HCT116 (cell line): ENCODE measurements around the gene ZBTB42. TPM values are rescaled to one million over a fixed set of nuclear protein-coding genes. Genes with fewer than 3 reads are reported as not detected.
"Not testable (repeated sequence)": the region's sequence is repeated elsewhere in the genome, so short reads cannot be mapped to it uniquely, and the experiment has no call there.

ENCODE experiments used
- ATAC-seq: fragments of 200-7000 bp; cut with Tn5 transposase; 2 replicates; pipeline ENCODE4 v1.9.1; 2020; ENCODE audit warnings: mild to moderate bottlenecking, moderate library complexity
- BruUV-seq: library from RNA; stranded (reverse); fragments of 400-500 nt; replicated peaks from 2 replicates; lab custom pipeline; 2021; lab: Mats Ljungman, UMichigan
- CTCF ChIA-PET: fragments of 300-600 bp; sonication (Branson Sonifier 250); formaldehyde crosslinking; loops from one replicate; lab custom pipeline; 2021; ENCODE audit warnings: antibody characterized with exemption; lab: Charles Lee
- POLR2A ChIA-PET: fragments of 300-600, 350-600 bp; sonication (Branson Sonifier 250); formaldehyde crosslinking; loops from one replicate; lab custom pipeline; 2021; ENCODE audit warnings: antibody characterized with exemption; lab: Charles Lee
- RAD21 ChIA-PET, 2 experiments: fragments of 300-600 bp; sonication (Branson Sonifier 250); formaldehyde crosslinking; loops; one replicate each; lab custom pipeline; 2023; ENCODE audit warnings: low total read pairs in 2 of 2; ENCODE audit not compliant: uncharacterized antibody in 2 of 2, unreplicated experiment in 2 of 2, low non-redundant PET in 1 of 2; lab: Charles Lee
- DNase-seq: peaks from one replicate; pipeline ENCODE4 v3.0.0-alpha.2; 2010; ENCODE audit warnings: low read depth, low spot score
- H2AFZ ChIP-seq: fragments of 200-600 bp; shearing (Covaris generic), sonication (generic); 2 replicates; pipeline ENCODE4 v1.6.1; 2017; ENCODE audit warnings: low read depth, mixed run types, mixed read lengths, antibody characterized with exemption, low read length; ENCODE audit not compliant: poor library complexity, severe bottlenecking
- H3K27ac ChIP-seq: 2 replicates; pipeline ENCODE4 v1.5.1; 2012; ENCODE audit warnings: low read depth, low read length
- H3K27me3 ChIP-seq: fragments of 200-600 bp; sonication (generic); 2 replicates; pipeline ENCODE4 v1.6.1; 2016; ENCODE audit warnings: mixed run types, low read length, mixed read lengths; ENCODE audit not compliant: insufficient read depth
- H3K36me3 ChIP-seq, 2 experiments: fragments of 200-500 bp in 1 of 2; fragments of 200-600 bp in 1 of 2; sonication (Bioruptor generic) in 1 of 2; sonication (generic) in 1 of 2; 2 replicates each; pipeline versions ENCODE4 v1.5.1 to v1.6.1; 2014 to 2016; ENCODE audit warnings: low read length in 2 of 2, inconsistent platforms in 1 of 2, mixed read lengths in 1 of 2, mixed run types in 1 of 2; ENCODE audit not compliant: insufficient read depth in 2 of 2, control insufficient read depth in 1 of 2
- H3K4me1 ChIP-seq, 2 experiments: fragments of 200-600 bp in 1 of 2; sonication (generic) in 1 of 2; 2 replicates each; pipeline versions ENCODE4 v1.5.1 to v1.6.1; 2012 to 2017; ENCODE audit warnings: low read length in 2 of 2, inconsistent platforms in 1 of 2, mild to moderate bottlenecking in 1 of 2, mixed read lengths in 1 of 2, mixed run types in 1 of 2, moderate library complexity in 1 of 2; ENCODE audit not compliant: insufficient read depth in 2 of 2, control insufficient read depth in 1 of 2
- H3K4me2 ChIP-seq: fragments of 200-600 bp; sonication (generic); 2 replicates; pipeline ENCODE4 v1.6.1; 2017; ENCODE audit warnings: mixed run types, low read length, mixed read lengths
- H3K4me3 ChIP-seq, 2 experiments: fragments of 200-600 bp in 1 of 2; sonication (generic) in 1 of 2; replicated peaks in 1 of 2; 2 replicates each; pipeline ENCODE4 v1.5.1; 2011 to 2016; ENCODE audit warnings: low read length in 2 of 2, control low read depth in 1 of 2, low read depth in 1 of 2, mild to moderate bottlenecking in 1 of 2, mixed read lengths in 1 of 2, mixed run types in 1 of 2
- H3K79me2 ChIP-seq: fragments of 200-600 bp; sonication (generic); 2 replicates; pipeline ENCODE4 v1.6.1; 2017; ENCODE audit warnings: mild to moderate bottlenecking, mixed run types, low read length, moderate library complexity, mixed read lengths; ENCODE audit not compliant: insufficient read depth
- H3K9ac ChIP-seq: fragments of 200-600 bp; sonication (generic); 2 replicates; pipeline ENCODE4 v1.6.1; 2016; ENCODE audit warnings: low read length, mixed read lengths
- H3K9me2 ChIP-seq: fragments of 200-600 bp; sonication (generic), shearing (Covaris generic); 2 replicates; pipeline ENCODE4 v1.6.1; 2017; ENCODE audit warnings: mixed run types, mild to moderate bottlenecking, moderate library complexity; ENCODE audit not compliant: insufficient read depth
- H3K9me3 ChIP-seq, 2 experiments: fragments of 200-500 bp in 1 of 2; fragments of 200-600 bp in 1 of 2; sonication (Bioruptor generic) in 1 of 2; sonication (generic) in 1 of 2; 2 replicates each; pipeline ENCODE4 v1.6.1; 2014 to 2017; ENCODE audit warnings: low read length in 2 of 2, mixed read lengths in 2 of 2, inconsistent platforms in 1 of 2, low read depth in 1 of 2, mild to moderate bottlenecking in 1 of 2, mixed run types in 1 of 2, moderate library complexity in 1 of 2; ENCODE audit not compliant: control insufficient read depth in 1 of 2, insufficient read depth in 1 of 2
- H4K20me1 ChIP-seq: fragments of 200-600 bp; sonication (generic), shearing (Covaris generic); 2 replicates; pipeline ENCODE4 v1.6.1; 2017; ENCODE audit warnings: mixed run types, mild to moderate bottlenecking, moderate library complexity; ENCODE audit not compliant: insufficient read depth
- CBX3 ChIP-seq: IDR thresholded peaks from 2 replicates; pipeline ENCODE4 v1.6.1; 2012; ENCODE audit warnings: low read depth
- EZH2 ChIP-seq: fragments of 200-600 bp; sonication (generic); IDR thresholded peaks from 2 replicates; pipeline ENCODE4 v1.6.1; 2017; ENCODE audit warnings: antibody characterized with exemption, mixed run types
- EZH2phosphoT487 ChIP-seq: fragments of 200-600 bp; IDR thresholded peaks from 2 replicates; pipeline ENCODE4 v1.6.1; 2018; ENCODE audit warnings: antibody characterized with exemption, borderline replicate concordance
- FOSL1 ChIP-seq: IDR thresholded peaks from 2 replicates; pipeline ENCODE4 v1.6.1; 2012; ENCODE audit warnings: low read depth
- MAX ChIP-seq: IDR thresholded peaks from 2 replicates; pipeline ENCODE4 v1.6.1; 2012
- POLR2AphosphoS5 ChIP-seq: IDR thresholded peaks from 2 replicates; pipeline ENCODE4 v1.6.1; 2011; ENCODE audit warnings: mild to moderate bottlenecking, low read depth, low read length, moderate library complexity
- REST ChIP-seq: IDR thresholded peaks from 2 replicates; pipeline ENCODE4 v1.6.1; 2012; ENCODE audit warnings: low read depth
- SP1 ChIP-seq: IDR thresholded peaks from 2 replicates; pipeline ENCODE4 v1.6.1; 2012; ENCODE audit warnings: low read depth
- SRF ChIP-seq: IDR thresholded peaks from 2 replicates; pipeline ENCODE4 v1.6.1; 2012; ENCODE audit warnings: low read depth
- TCF7L2 ChIP-seq: IDR thresholded peaks from 2 replicates; pipeline ENCODE4 v1.7.0; 2011; ENCODE audit warnings: borderline replicate concordance, inconsistent platforms; ENCODE audit not compliant: insufficient read depth, insufficient read length; ENCODE audit errors: extremely low read depth
- YY1 ChIP-seq: IDR thresholded peaks from 2 replicates; pipeline ENCODE4 v1.6.1; 2011; ENCODE audit warnings: low read length, low read depth, moderate library complexity, mild to moderate bottlenecking; ENCODE audit not compliant: insufficient replicate concordance; ENCODE audit errors: extremely low read depth
- ZFX ChIP-seq: fragments of 450-650 bp; IDR thresholded peaks from 2 replicates; pipeline ENCODE4 v1.6.1; 2017
- ZNF274 ChIP-seq: fragments of 200-500 bp; sonication (Bioruptor generic); IDR thresholded peaks from 2 replicates; pipeline ENCODE4 v1.6.1; 2014; ENCODE audit warnings: mild to moderate bottlenecking, low read depth, low read length, inconsistent platforms
- intact Hi-C: fragments of 100-400 bp; cut with micrococcal nuclease; formaldehyde crosslinking; loops from 2 replicates; pipeline ENCODE4 v1.10.0; 2022
- total RNA-seq: library from RNA; stranded (reverse); gene quantifications from one replicate; pipeline ENCODE4 v1.2.1, GENCODE V29; 2021; ENCODE audit not compliant: unreplicated experiment

ZBTB42 gene
- total RNA-seq, 1 experiment from 2014 or later = 4.4 TPM

GRCh38 chr14:104813286-104813685 is 12.4 kb downstream of the ZBTB42 start:
- H3K4me2 ChIP-seq = no peak overlapping the region
- no peak for DNase-seq
- peaks cover 7 to 23% of the 10 kb centered on the region in 2 experiments; a peak in 3 of 4 replicates for H3K4me1 ChIP-seq
- H3K4me3 ChIP-seq = no peak overlapping the region
- H3K27me3 ChIP-seq = no peaks in the 10 kb centered on the region
- H3K9me2 ChIP-seq = no peaks in the 10 kb centered on the region
- RAD21 ChIA-PET = no interaction called here
- intact Hi-C loops = no loop called here
- no peak overlapping the region for H2AFZ ChIP-seq
- H4K20me1 ChIP-seq = no peaks in the 10 kb centered on the region
- POLR2A ChIA-PET = no interaction called here
- TF ChIP-seq EZH2phosphoT487 (no peak), FOSL1 (no peak), YY1 (no peak), ZFX (no peak), TCF7L2 (no peak), ZNF274 (no peak), EZH2 (no peak), SRF (no peak), POLR2AphosphoS5 (no peak), CBX3 (no peak), SP1 (no peak), MAX (no peak), REST (no peak)
- CTCF ChIA-PET = no interaction called here
- H3K27ac ChIP-seq = no peak overlapping the region
- no peak for ATAC-seq
- H3K36me3 ChIP-seq = no peaks in the 10 kb centered on the region
- H3K9me3 ChIP-seq = no peaks in the 10 kb centered on the region
- H3K9ac ChIP-seq = no peak overlapping the region
- H3K79me2 ChIP-seq = peaks cover 16% of the 10 kb centered on the region
- no TSS peak for BruUV-seq

- CTCF ChIA-PET, RAD21 ChIA-PET, DNase-seq, BruUV-seq, H4K20me1 ChIP-seq, H3K9me3 ChIP-seq, H3K27me3 ChIP-seq, POLR2A ChIA-PET, H3K36me3 ChIP-seq, ATAC-seq, H3K9me2 ChIP-seq, intact Hi-C loops, H2AFZ ChIP-seq: not testable (repeated sequence)
- peak overlapping the region; percentile 87 for H3K4me3 ChIP-seq
- H3K4me1 ChIP-seq = peaks cover 7 to 23% of the 10 kb centered on the region in 2 experiments; a peak in 3 of 4 replicates
- peak overlapping the region; percentile 94 for H3K9ac ChIP-seq
- peaks cover 16% of the 10 kb centered on the region for H3K79me2 ChIP-seq
- H3K4me2 ChIP-seq = peak overlapping the region; percentile 98
- peak overlapping the region; percentile 95 for H3K27ac ChIP-seq
Measured at GRCh38 chr14:104814701-104815100, 13.8 kb downstream of the ZBTB42 start.
